HG02642 (cell line): Measurements from ENCODE around the gene RABL2B.

ENCODE experiments used
- ATAC-seq: cut with Tn5 transposase; IDR thresholded peaks from one replicate; pipeline ENCODE4 v1.9.1; 2021; ENCODE audit warnings: mild to moderate bottlenecking; ENCODE audit not compliant: unreplicated experiment, poor library complexity

Gene RABL2B

GRCh38 chr22:50739279-50739691 lies 44.2 kb downstream of the RABL2B start:
- no peak for ATAC-seq

DNA sequence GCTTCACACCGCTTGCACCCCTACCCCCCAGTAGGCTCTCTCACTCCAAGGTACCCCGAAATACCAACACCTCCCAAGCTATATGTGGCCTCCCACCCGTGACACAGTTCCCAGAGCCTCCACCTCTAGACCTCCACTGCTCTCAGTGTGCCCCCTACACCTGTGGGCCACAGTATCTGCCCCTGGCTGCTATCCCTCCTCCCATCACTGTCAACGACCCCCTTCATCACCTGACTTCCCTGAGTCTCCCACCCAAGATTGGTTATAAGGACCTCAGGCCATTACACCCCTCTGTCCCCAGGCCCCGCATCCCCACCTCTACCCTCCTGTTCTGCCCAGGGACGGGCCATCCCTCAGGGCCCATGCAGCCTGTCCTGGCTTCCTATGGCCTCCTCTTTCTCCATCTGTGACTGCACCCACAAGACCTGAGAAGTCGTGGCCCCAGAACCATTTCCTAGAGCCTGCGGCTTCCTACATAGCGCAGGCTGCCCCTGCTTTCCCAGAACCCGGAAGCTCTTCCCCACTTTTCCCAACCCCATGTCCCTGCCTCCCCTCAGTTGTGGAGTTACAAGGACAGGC lies 44.7 kb downstream of the RABL2B start:
- ATAC-seq: no peak

DNA sequence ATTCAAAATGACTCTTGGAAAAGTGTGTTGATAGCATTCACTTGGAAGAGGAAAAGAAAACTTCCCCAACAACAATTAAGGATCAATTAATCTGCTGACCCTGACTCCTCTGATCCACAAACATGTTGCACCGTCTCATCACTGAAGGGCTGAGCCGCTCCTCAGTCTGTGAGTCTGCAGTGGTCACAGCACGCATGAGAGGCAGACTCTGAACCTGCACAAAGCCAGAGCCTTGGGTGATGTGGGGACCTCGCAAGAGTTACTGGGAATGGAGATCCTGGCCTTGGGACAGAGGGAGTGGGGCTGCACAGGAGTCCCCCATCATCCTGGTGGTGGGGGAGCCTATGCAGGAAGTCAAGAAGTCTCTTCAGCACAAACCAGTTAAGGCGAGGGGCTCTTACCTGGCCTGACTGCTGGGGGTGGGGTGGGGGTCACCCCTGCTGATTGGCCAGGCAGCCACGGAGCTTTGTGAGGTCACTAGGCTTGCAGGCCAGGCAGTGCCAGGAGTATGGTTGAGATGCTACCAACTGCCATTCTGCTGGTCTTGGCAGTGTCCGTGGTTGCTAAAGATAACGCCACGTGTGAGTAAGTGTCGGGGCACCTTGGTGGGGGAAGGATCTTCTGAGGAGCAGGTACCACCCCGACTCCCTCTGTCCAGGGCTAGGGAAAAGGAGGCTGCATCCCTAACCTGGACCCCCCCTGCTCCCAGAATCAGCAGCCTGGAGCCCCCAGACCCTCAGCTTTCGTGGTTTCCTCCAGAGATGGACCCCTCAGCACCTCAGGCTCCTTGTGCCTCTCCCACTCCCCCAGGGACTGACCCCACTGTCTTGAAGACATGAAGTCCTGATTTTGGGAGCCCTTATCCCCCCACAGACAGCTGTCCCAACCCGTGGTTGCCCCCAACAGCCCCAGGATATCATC lies 45.4 kb downstream of the RABL2B start, which contains the start of gene ACR:
ACR (plus strand) TSS at position 477 of the 921 bp plus-strand sequence; CDS start at position 509, 32 bp downstream.
- no peak for ATAC-seq

GRCh38 chr22:50735739-50736030 lies 47.8 kb downstream of the RABL2B start:
- ATAC-seq: no peak

DNA sequence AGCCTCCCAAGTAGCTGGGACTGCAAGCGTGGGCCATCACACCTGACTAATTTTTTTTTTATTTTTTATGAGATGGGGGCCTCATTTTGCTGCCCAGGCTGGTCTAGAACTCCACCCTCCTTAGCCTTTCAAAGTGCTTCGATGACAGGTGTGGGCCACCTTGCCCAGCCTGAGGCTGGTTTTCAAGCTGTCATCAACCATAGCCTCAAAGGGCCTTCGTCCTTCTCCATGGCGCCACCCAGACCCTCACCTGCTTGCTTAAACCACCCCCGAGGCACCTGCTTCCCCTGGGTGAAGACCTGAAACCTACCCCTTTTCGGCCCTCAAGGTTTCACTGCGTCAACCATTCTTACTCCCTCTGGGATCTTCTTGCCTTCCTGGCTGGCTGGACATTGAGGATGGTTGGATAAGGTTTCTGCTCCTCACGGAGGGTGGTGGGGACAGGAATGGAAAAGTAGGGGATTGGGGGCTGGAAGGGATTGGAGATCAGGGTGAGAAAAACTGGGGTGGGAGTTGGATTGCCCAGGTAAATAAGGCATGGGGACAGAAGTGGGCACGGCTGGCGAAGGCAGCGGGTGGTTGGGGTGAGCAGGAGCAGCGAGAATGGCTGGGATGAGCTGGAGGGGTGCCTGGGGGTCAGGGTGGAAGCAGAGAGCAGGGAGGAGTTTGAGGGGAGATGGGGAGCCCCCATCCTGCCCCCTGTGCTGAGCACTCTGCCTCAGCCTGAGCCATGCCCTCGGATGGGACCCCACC lies 48.3 kb downstream of the RABL2B start:
- no peak for ATAC-seq

GRCh38 chr22:50734343-50734771 lies 49.1 kb downstream of the RABL2B start:
- no peak for ATAC-seq

GRCh38 chr22:50733521-50734342 lies 49.7 kb downstream of the RABL2B start:
- ATAC-seq: no peak

GRCh38 chr22:50732681-50733080 lies 50.8 kb downstream of the RABL2B start:
- no peak for ATAC-seq

DNA sequence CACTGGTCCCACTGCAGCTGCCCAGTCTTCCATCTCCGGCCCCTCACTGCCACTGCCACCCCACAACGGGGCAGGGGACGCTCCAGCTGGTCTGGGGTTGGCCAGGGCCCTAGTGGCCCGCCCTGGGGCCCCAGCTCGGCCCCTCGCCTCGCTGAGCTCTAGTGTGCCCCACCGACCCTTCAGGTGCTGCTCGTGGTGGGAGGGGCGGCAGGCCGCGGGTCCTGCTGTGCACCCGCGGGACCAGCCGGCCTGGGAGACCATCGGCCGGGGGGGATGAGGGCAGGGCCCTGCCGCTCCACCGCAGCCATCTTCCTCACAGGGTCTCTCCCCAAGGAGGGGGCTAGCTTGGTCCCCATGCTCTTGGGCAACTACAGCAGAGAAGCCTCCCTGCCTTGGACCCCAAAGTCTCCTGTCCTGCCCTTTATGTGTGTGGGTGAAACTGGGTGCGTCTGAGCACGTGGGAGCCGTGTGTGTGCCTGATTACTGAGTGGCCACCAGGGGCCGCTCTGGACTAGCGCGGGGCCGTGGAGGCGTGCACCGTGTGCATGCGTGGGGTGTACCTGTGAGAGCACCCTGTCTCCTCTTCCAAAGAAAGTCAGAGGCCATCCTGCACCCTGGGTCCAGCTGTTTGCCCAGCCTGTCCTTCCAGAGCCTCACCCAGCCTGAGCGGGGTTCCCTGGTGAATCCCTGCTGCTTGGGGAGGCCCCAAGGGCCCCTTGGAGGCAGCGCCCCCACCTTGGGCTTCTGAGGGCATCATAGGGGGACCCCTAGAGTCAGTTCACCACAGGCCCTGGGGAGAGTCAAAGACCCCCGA lies 51.4 kb downstream of the RABL2B start:
- no peak for ATAC-seq

GRCh38 chr22:50730941-50731661 lies 52.3 kb downstream of the RABL2B start:
- no peak for ATAC-seq

DNA sequence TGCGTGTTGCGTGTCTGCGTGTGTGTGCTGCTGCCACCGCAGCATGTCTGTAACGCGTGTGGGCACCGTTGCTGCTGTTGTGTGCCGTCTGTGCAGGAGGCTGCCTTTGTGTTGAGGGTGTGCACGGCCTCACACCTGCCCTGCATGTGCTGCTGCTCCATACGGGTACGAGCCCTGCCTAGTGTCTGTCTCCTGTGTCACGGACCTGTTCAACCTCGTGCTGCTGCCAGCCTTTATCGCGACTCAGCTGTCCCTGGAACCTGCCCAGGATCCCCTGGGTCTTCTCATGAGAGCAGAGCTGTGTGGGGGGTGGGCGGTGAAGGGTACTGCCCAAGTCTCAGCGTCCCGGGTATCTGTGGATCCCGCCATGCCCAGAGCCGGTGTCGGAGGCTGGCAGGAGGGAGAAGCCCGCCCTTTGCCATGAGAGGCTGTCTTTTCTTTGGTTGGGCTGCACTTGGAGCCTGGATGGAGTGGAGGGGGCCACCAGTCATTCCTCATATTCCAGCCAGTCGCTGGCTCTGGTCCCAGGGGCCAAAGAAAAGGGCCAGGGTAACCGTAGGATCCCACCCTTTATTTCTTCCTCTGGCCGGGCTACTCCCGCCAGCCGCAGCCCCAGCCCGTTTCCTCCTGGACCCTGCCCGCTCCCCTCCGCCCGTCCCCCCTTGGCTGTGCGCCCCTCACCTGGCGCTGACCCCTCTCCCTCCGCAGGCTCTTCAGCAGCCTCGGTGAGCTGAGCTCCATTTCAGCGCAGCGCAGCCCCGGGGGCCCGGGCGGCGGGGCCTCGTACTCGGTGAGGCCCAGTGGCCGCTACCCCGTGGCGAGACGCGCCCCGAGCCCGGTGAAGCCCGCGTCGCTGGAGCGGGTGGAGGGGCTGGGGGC lies 53.2 kb downstream of the RABL2B start:
- no peak for ATAC-seq

DNA sequence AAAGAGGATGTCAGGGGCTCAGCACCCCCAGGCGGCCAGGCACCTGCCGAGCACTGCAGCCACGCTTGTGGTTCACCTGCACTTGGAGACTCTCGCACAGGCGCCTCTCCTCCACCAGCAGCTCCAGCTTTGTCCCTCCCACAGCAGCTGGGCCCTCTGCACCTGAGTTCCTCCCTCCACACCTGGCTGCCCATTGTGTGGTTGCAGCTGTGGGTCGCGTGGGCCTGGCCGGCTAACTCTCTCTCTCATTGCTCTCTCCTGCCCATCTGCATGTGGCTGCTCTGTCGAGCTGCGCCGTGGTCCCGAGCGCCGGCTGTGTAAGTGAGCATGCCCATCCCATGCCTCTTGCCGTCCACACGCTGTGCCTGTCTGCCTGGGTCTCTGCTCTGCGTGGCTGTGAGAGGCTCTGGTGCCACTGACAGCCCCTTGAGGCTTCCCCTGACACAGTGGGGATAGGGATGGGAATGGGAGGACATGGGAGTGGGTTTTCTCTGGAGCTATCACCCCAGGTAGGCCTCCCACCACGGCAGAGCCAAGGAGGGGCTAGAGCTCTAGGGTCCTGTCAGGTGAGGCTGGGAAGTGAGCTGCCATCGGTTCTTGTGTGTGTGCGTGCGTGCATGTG lies 53.9 kb downstream of the RABL2B start:
- no peak for ATAC-seq

- no peak for ATAC-seq
These were observed 54.9 kb downstream of the RABL2B start for GRCh38 chr22:50728523-50728931.

GRCh38 chr22:50727678-50728522 lies 55.5 kb downstream of the RABL2B start:
- ATAC-seq: no peak

DNA sequence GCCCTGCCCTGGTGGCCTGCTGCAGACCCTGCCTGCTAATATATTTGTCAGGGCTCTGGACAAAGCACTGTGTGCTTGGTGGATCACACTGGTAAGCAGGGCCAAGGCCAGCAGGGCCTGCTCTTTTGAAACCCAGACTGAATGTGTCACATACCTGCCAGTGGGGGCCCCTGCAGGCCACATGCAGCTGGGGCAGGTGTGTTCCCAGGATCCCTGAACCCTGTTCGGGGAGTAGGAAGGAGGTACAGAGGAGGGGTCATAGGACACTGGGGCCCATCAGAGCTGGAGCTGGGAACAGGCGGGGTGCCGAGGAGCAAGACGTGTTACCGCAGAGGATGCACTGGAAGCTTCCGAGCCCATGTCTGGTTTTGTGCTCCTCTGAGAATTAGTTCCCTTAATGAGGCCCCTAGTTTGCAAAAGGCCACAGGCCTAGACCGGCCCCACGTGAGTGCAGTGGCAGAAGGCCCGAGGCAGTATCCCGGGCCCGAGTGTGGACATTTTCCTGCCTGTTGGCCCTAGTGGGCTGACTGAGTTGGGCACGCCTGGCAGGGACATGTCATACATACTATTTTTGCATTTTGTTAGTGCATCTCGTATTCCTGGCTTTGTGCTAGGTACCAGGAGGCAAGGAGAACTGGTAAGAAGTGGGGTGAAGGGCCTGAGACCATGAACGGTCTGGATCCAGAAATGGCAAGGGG lies 56.6 kb downstream of the RABL2B start:
- ATAC-seq: no peak

DNA sequence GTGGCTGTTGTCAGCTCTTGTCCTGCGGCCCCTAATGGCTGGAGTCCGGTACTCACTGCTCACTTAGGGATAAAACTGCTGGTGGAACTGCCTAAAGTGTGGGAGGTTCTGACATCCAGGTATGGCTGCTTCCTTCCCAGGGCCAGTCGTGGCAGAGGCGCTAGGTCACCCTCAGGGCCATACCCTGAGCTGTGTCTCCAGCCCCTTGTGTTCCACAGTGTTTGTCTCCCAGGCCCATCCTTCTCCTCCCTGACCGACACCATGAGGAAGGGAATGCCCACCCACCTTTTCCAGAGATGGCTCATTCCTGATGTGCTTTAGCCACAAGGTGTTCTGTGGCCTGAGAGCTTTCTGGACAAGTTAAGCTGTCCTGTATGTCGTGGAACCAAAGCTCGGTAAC lies 57.8 kb downstream of the RABL2B start:
- no peak for ATAC-seq
